ES-I3 (cell line): ENCODE results near the gene UROS.

ENCODE experiments used
- H3K36me3 ChIP-seq: 2 replicates; pipeline ENCODE4 v1.6.1; 2013; ENCODE audit warnings: mild to moderate bottlenecking, low read length, control low read depth, moderate library complexity; ENCODE audit not compliant: insufficient read depth
- H3K4me1 ChIP-seq: 2 replicates; pipeline ENCODE4 v1.6.1; 2013; ENCODE audit warnings: mild to moderate bottlenecking, control low read depth, low read length; ENCODE audit not compliant: insufficient read depth
- H3K9ac ChIP-seq: 2 replicates; pipeline ENCODE4 v1.6.1; 2013; ENCODE audit warnings: low read depth, mild to moderate bottlenecking, low read length, moderate library complexity
- H3K9me3 ChIP-seq: 2 replicates; pipeline ENCODE4 v1.6.1; 2013; ENCODE audit warnings: mild to moderate bottlenecking, low read length, moderate library complexity; ENCODE audit not compliant: control insufficient read depth, insufficient read depth

The UROS gene

GRCh38 chr10:125788156-125789034, 34.7 kb downstream of the UROS start:
- Histone ChIP-seq H3K4me1 (no peaks in the 10 kb centered on the region), H3K9me3 (no peaks in the 10 kb centered on the region), H3K9ac (no peak overlapping the region), H3K36me3 (peaks cover 7% of the 10 kb centered on the region; the same call in 1 of the 2 replicates)

DNA sequence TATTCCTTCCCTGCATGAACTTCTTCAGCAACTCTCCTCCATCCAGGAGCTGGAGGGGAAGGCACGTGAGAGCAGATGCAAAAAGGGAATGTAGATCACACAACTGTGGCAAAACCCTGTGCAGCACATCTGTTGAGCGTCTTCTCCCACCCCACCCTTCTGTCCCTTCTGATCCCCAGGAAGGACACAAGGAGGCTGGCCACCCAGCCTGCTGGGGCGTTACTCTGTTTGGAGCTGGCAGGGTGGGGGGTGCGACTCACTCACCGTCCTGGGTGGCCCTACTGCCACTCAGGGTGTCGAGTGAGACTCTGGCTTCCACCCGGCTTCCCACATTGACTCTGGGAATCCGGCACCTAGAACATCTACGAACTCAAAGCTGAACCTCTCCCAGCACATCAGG, 37.3 kb downstream of the UROS start:
- Histone ChIP-seq H3K9me3 (no peaks in the 10 kb centered on the region), H3K36me3 (peaks cover 7% of the 10 kb centered on the region; the same call in 1 of the 2 replicates), H3K9ac (no peak overlapping the region), H3K4me1 (no peaks in the 10 kb centered on the region)

GRCh38 chr10:125783957-125784356, 39.1 kb downstream of the UROS start:
- Histone ChIP-seq H3K36me3 (peaks cover 7% of the 10 kb centered on the region; the same call in 1 of the 2 replicates), H3K9me3 (no peaks in the 10 kb centered on the region), H3K9ac (no peak overlapping the region), H3K4me1 (no peaks in the 10 kb centered on the region)

- no peak overlapping the region for H3K9ac ChIP-seq
- H3K4me1 ChIP-seq = no peaks in the 10 kb centered on the region
- peaks cover 4% of the 10 kb centered on the region; the same call in 1 of the 2 replicates for H3K36me3 ChIP-seq
- no peaks in the 10 kb centered on the region for H3K9me3 ChIP-seq
Measured at GRCh38 chr10:125783408-125783807, 39.6 kb downstream of the UROS start.

DNA sequence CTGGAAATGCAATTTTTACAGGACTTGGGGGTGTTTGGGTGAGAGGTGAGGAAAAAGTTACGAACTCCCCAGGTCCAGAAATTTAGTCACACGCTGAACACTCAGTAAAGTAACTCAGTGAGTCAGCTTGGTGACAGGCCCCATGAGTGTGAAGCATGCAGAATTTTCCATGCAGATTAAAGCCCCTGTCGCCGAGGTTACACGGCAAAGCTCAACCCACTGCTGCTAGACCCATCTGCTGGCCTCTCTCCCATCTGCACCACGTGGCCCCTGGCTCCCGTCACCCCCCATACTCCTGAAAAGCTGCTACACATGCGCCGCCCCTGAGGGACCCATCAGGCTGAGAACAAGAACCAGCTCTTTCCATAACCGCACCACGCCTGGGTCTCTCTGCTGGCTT, 40.4 kb downstream of the UROS start:
- Histone ChIP-seq H3K9ac (no peak overlapping the region), H3K36me3 (no peaks in the 10 kb centered on the region), H3K4me1 (no peaks in the 10 kb centered on the region), H3K9me3 (no peaks in the 10 kb centered on the region)

DNA sequence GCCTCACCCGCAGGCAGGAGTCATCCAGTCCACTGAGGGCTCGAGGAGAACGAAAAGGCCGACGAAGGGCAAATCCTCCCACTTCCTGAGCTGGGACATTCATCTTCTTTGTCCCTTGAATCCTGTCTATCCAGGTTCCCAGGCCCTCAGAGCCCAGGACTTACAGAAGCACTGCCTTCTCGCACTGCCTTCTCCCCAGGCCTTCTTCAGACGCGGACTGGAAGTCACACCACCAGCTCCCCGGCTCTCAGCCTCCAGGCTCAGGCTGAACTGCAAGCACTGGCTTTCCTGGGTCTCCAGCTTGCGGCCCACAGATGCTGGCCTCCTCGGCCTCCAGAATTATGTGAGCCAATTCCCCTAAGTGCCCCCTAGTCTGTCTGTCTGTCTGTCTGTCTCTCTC, 41.0 kb downstream of the UROS start:
- Histone ChIP-seq H3K9me3 (no peaks in the 10 kb centered on the region), H3K36me3 (no peaks in the 10 kb centered on the region), H3K9ac (no peak overlapping the region), H3K4me1 (no peaks in the 10 kb centered on the region)

- Histone ChIP-seq H3K4me1 (no peaks in the 10 kb centered on the region), H3K36me3 (no peaks in the 10 kb centered on the region), H3K9me3 (no peaks in the 10 kb centered on the region), H3K9ac (no peak overlapping the region)
Measured at GRCh38 chr10:125781374-125781773, 41.7 kb downstream of the UROS start.

DNA sequence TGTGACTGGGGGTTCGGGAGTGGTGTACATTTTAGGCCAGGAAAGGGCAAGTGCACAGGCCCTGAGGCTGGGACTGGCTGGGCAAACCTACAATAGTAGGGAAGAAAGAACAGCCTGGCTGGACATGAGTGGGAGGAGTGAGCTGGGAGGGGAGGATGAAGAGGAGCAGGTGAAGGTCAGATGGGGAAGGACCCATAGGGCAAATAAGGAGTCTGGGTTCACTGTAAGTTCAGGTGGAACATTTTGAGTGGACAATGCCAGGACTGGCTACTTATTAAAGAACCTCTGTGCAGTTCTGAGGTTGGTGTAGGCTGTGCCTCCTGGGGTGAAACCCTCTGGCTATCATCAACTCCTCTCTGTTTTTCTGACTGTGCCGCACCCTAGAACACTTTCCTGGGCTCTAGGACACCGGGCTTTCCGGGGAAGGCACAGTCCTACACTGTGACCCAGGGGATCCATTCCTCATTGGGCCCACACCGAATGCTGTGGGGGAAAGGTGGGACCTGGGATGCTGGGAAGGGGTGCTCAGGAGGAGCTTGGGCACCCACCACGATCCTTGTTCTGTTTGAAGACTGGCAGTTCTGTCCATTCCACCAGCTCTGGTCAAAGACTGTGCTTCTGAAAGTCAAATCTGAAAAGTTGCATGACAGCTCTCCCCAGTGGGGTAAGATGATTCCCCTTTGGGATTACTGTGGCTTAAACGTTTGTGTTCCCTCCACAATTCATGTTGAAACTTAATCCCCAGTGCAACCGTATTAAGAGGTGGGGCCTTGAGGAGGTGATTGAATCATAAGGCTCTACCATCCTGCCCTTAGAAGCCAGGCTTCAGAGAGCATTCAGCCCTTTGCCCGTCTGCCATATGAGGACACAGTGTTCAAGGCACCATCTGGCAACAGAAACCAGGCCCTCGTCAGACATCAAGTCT, 43.4 kb downstream of the UROS start:
- no peaks in the 10 kb centered on the region for H3K4me1 ChIP-seq
- H3K9me3 ChIP-seq = no peaks in the 10 kb centered on the region
- H3K9ac ChIP-seq = no peak overlapping the region
- H3K36me3 ChIP-seq = no peaks in the 10 kb centered on the region

DNA sequence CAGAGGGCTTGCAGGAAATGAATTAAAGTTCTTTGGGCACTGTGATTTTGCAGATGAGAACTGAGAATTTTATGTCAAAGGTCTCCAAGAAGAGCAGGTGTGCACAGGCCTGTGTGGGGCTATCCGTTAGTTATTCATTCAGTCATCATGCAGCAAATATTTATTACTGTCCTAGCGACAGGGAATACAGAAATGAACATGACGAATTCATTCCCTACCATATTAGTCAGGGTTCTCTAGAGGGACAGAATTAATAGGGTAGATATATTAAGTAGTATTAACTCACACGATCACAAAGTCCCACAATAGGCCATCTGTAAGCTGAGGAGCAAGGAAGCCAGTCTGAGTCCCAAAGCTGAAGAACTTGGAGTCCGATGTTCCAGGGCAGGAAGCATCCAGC, 44.5 kb downstream of the UROS start:
- no peaks in the 10 kb centered on the region for H3K4me1 ChIP-seq

GRCh38 chr10:125777806-125778205, 45.3 kb downstream of the UROS start:
- Histone ChIP-seq H3K9ac (no peak overlapping the region), H3K36me3 (no peaks in the 10 kb centered on the region), H3K4me1 (no peaks in the 10 kb centered on the region), H3K9me3 (no peaks in the 10 kb centered on the region)

More for the DNA sequence above, 44.5 kb downstream of the UROS start:
- no peak overlapping the region for H3K9ac ChIP-seq
- H3K9me3 ChIP-seq = no peaks in the 10 kb centered on the region
- H3K36me3 ChIP-seq = no peaks in the 10 kb centered on the region

GRCh38 chr10:125775491-125776106, 47.5 kb downstream of the UROS start, which contains the start of gene MMP21:
TSS of gene MMP21 (minus strand) at chr10:125775821. CDS start at chr10:125775821, 0 bp downstream.
- H3K36me3 ChIP-seq = no peaks in the 10 kb centered on the region
- H3K4me1 ChIP-seq = no peaks in the 10 kb centered on the region
- H3K9ac ChIP-seq = no peak within 1 kb of the TSS
- H3K9me3 ChIP-seq = no peaks in the 10 kb centered on the region

GRCh38 chr10:125774581-125775191, 48.4 kb downstream of the UROS start:
- Histone ChIP-seq H3K36me3 (no peaks in the 10 kb centered on the region), H3K9ac (no peak overlapping the region), H3K4me1 (no peaks in the 10 kb centered on the region), H3K9me3 (no peaks in the 10 kb centered on the region)

- Histone ChIP-seq H3K9ac (no peak overlapping the region), H3K36me3 (no peaks in the 10 kb centered on the region; the same call in 1 of the 2 replicates), H3K9me3 (no peaks in the 10 kb centered on the region), H3K4me1 (no peaks in the 10 kb centered on the region)
Measured at GRCh38 chr10:125773687-125774543, 49.1 kb downstream of the UROS start.
